Lung microvascular endothelial cell (primary cell): ENCODE results near the gene TMEM154. TPM values are rescaled to one million over a fixed set of nuclear protein-coding genes. Genes with fewer than 3 reads are reported as not detected.

Experiments
- DNase-seq, 2 donors: peaks; one replicate each; pipeline versions ENCODE4 v3.0.0 to v3.0.0-alpha.2; 2010; ENCODE audit warnings: low read depth in 2 of 2
- total RNA-seq: library from RNA; depleted of rRNA; stranded (reverse); fragments of >200 nt; gene quantifications from 2 replicates; pipeline ENCODE4 v1.2.1, GENCODE V29; 2014

The TMEM154 gene
- total RNA-seq, 1 donor from 2014 or later, result 0.20 TPM

DNA sequence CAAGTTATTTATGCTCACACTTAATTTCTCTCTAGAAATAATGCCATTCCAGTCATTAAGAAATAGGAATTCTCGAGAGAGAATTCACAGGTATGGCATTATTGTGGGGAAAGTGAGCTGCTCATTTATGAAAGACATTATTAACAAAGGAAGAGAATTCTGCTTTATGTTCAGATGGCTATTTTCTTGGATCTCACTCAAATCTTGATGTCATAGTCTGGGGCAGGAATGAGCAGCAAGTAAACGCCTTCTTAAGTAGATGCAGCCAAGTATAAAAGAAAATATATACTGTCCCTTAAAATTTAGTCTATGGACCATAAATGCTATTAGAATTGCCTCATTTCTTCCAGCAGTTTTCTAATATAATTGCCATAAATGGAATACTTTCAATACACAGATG is 85.7 kb downstream of the TMEM154 start:
- DNase-seq, result no peak

DNA sequence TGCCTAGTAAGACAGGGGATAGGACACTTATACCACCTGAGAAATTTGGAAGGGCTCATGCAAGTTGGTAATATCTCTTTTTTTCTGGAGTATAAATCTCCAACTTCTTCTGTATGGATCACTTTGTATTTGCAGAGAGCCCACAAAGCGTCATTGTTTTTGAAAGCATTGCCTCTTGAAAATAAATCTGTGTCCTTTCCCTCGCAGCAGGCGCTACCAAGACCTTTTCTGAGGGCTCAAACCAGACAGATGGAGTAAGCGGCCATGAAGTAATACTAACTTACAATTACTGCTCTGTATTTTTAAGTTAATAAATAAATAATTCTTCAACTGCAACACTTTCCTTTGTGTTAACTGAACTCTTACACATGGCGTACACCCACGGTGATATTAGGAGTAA is 87.9 kb downstream of the TMEM154 start:
- no peak for DNase-seq

DNA sequence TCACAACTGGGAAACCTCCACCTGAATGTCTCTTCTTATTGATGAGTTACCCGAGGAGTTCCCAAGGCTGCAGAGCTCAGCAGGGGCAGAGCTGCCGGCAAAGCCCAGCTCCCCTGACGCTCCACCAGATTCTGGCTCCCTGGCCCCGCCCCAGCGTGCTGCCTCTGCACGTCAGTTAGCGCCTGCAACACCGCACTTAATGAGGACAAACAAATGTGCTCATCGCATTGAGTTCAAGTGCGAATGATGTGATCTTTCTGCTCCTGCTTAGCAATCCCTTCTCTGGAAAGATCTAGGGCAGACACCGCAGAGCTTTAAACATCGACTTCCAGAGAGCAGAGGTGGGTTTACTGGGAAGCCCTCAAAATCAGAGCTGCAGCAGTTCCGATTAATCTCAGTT is 88.4 kb downstream of the TMEM154 start:
- peak; percentile 17 to 39 for DNase-seq

DNA sequence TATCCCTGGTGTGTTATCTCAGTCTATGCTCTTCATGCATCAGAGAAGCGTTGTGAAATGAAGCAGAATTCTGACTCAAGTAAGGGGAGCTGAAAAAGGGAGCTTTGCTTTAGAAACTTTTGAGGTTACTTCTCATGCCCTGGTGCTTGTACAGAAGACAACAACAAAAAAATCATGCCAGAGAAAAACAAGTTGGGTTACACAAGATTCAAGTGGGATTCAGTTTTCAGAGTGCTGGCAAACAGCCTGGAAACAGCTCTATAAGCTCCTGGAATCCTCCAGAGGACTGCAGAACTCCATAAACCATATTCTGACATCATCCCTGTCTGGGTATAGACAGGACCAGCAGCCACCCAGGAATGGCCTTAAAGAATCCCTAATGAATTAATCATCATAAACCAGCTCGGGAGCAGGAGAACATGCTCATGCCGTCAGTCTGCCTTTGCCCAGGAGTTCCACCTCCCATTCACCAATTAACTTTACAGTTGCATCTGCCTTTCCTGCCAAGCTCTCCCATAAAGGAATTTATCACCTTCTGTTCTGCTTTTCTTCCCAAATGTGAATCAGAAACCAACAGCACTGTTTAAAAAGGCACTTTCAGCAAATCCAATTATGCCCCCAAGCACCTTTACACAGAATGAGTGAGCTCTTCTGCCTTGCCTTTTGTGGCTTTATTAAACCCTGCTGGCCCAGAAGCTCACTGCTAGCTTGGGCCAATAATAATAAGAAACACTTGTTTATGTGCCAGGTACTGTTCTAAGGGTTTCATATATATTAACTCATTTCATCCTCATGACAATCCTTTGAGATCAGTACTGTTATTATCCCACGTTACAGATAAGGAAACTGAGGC is 89.4 kb downstream of the TMEM154 start:
- peak in 1 of 2 donors; percentile 3 for DNase-seq

DNA sequence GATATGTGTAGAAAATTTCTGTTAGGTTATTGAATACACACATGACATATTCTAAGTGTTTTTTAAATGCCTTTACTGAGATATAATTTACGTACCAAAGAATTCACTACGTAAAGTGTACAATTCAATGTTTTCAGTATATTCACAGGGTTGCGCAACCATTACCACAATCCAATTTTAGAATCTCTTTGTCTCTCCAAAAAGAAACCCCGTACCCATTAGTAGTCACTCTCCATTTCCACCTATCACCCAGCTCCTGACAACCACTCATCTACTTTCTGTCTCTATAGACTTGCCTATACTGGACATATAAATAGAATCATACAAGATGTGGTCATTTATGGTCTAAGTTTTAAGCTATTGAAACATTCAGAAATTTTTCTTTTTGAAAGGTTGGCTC is 90.9 kb downstream of the TMEM154 start:
- no peak for DNase-seq

DNA sequence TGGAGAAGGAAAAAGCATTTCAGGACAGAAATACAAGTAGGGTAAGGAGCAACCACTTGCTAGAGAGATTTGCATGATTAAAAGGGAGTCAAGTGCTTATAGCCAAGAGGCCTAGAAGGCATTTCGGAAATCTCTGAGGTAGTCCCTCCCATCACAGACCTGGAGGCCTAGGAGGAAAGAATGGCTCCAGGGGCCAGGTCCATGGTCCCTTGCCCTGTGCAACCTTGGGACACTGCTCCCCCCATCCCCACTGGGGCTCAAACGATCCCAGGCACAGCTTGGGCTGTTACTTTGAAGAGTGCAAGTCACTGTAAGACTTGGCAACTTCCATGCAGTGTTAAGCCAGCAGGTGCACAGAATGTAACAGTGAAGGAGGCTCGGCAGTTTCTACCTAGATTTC is 92.7 kb downstream of the TMEM154 start:
- DNase-seq, result no peak

DNA sequence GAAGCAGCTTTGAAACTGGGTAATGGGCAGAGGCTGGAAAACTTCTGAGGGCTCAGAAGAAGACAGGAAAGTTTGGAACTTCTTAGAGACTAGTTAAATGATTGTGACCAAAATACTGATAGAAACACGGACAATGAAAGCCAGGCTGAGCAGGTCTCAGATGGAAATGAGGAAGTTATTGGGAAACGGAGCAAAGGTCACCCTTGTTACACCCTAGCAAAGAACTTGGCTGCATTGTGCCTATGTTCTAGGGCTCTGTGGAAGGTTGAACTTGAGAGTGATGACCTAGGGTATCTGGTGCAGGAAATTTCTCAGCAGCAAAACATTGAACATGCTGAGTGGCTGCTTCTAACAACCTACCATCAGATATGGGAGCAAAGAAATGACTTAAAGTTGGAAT is 93.1 kb downstream of the TMEM154 start:
- no peak for DNase-seq

DNA sequence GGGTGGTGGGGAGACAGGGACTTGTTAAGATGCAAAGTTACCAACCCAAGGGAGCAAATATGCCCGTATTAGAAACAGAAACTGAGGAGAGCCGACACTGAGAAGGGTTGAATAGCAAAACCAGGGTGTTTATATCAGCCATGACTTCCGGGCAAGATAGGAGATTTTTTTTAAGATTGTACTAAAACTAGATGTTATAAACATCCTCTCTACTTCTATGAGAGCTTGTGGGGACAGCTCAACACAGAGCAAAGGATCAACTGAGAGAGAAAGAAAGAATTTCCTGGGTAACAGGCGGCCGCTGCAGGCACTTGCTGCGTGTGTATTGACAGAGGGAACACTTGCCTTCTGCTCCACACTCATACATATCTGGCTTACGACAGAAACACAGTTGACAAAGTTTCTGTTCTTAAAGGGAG is 94.8 kb downstream of the TMEM154 start:
- peak in 1 of 2 donors; percentile 14 for DNase-seq

DNA sequence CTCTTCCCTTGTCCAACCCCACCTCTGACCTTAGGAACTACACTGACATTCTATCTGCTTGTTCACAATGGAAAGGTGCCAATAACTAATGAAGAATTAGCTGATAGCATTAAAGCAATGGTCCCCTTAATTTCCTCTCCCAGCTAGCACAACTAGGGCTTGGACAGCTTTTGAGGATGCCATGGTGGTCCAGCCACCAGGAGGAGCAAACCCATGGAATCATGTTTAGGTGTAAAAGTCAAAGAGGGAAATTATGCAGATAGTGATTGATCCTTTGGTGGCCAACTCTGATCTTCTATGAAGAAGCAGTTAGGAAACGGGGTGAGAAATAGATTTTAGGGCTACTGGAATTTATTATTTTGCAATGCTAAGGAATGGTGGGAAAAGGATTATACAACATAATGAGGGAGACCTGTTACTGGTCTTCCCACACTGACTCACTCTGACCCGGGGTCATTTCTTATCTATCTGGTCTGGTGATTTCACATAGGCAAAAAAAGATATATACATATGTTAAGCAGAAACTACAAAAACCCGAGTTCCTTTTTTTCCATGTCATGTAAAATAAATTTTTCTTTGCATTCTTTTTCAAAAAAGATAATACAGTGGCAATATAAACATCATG is 98.1 kb downstream of the TMEM154 start:
- DNase-seq, result no peak

DNA sequence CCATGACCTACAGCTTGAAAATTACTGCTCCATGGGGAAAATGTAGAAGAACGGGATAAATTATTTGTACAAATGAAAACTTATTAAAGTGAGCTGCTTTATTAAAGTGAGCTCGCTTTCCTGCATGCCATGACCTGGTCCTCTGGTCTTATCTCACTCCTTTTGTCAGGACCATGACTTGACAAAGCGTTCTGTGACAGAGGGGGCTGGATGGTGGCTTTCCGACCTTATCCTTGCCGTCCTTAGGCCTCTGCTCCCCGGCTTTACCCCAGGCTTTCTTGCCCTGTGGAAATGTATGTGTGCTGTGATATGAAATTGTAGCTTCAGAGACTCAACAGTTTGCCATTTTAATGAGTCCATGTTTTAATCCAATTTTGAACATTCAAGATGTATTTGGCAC is 99.9 kb downstream of the TMEM154 start:
- DNase-seq, result no peak

DNA sequence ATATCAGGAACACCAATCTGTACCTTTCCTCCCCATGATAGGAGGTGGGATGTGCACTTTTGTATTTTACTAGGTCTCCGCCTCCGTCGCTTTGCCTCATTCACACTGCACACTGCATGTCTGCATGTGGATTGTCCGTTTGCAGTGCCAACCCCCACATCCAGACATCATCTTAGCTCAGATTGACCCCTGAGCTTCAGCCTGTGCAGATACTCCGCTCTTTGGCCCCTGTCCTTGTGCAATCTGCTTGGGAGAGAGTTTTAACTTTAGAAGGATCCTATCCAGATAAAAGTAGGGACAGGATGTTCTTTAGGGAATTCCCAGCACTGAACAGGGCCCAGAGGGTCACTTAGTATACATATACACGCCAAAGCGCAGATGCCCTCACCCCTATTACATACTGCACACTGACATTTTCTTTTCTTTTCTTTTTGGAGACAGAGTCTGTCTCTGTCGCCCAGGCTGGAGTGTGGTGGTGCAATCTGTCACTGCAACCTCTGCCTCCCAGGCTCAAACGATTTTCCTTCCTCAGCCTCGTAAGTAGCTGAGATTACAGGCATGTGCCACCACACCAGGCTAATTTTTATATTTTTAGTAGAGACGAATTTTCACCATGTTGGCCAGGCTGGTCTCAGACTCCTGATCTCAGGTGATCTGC is 100.6 kb downstream of the TMEM154 start:
- no peak for DNase-seq

DNA sequence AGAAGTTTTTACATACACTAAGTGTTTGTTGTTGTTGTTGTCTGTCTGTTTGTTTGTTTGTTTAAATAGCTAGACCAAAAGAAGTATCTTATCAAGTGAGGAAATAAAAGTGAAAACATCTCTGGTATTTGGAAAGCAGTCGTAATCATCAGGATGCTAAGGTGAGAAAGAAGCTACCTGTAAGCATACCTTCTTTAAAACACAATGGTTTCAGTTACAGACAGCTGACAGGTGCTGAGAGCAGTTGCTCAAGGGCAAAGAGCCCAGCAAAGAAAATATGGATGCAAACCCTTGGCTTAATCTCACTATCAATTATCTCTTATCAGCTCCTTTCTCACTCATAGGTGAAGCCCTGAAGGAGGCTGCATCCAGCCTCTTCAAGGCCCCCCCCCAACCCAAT is 101.1 kb downstream of the TMEM154 start:
- DNase-seq, result no peak

DNA sequence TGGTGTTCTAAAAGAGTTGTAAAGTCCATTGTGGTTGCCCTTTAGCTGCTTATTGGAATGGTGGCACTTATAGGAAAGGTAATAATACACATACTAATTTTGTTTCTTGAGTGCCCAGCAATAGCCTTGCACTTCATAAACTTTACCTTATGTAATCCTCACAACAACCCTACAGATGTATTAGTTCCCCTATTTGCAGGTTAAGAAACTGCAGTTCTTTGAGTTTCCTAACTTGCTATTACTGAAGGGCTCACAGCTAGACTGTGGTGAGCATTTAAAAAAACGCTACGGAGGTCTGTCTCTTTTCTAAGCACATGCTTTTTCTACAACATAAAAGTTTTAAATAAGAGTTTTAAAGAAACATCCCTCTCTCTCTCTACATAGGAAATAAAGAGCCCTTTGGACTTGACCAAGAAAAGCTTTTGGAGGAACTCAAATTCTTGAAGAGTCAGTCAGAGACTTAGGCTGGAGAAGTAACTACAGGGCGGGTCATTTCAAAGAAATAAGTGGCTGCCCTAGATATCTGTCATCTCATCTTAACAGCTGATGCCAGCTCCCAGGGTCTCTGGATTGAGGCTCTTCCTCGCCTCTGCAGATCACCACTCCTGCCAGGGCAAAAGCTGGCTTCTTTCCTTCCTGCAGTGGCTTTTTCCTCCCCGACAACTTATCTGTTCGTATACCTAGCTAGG is 101.9 kb downstream of the TMEM154 start:
- no peak for DNase-seq

DNA sequence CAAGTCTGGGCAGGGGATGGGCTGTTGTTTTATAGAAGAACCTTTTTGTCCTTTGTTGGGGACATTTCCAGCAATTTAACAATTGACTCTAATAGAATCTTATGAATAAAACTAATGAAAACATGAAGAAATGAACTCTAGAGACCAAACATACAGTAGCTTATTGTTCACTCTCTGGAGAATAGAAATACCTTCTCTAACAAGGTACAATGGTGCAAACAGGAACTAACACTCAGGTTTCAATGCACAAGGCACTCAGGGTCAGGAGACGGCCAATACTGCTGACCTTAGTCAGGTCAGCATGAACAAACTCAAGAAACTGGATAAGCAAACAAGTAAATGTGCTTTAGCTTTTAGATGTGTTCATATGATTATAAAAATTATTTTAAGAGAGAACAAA is 104.3 kb downstream of the TMEM154 start:
- no peak for DNase-seq

DNA sequence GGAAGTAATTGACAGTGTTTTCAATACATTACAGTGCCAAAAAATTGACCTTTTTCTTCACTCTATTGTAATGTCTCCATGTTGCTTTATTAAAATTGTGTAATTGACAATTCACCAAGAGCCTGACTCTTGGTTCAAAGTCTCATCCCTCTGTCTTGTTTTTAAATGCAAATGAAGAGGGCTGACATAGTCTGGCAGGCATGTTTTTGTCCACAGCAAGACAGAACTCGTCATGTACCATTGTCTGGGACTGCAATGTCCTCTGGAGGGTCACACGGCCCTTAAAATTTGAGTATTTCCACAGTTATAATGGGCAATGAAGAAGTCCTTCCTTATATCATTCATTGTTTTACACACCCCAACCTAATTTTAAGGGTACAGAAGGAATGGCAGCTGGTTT is 105.9 kb downstream of the TMEM154 start:
- no peak for DNase-seq

DNA sequence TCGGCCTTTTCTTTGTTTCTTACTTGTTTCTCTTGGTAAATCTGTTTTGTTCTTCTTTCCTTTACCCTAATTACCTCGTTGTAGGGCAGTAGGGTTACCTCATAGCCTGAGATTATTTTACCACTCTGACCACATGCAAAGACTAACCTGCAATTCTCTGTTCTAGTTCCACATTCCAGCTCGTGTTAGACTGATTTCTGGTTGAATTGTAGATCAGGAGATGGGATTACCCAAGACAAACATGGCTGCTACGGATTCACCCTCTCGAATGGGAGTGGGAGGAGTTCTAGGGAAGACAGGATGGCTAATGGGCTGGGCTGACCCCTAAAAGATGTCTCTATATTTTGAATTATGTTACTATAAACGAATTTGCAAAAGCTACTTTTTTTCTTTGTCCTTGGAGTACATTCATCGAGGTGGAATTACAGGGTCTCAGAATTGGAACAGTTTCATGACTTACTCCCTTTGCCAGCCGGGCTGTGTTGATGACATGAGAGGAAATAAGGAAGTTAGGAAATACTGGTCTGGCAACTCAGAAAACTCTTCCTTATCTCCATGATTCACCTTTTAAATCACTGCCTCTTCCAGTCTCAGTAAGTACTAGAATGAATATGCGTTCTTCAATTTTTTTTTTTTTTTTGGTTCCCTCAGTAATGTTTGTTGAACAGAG is 107.2 kb downstream of the TMEM154 start:
- DNase-seq, result peak; percentile 8 to 32

DNA sequence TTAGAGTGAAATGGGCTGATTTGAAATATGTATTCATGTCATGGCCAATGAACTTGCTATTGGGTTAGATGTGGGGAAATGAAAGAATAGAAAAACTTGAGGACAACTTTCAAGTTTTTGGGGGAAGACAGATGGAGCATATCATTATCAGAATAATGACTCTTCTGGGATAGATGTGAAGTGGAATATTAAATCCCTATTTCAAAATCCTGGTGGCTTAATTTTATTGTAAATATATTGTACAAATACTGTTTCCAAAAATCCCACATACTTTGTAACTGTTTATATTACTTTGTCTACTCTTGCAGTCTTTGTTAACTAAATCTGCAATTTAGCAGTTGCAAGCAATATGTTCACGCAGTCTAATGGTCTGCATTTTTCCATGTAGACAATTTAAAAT is 108.0 kb downstream of the TMEM154 start:
- DNase-seq, result no peak

DNA sequence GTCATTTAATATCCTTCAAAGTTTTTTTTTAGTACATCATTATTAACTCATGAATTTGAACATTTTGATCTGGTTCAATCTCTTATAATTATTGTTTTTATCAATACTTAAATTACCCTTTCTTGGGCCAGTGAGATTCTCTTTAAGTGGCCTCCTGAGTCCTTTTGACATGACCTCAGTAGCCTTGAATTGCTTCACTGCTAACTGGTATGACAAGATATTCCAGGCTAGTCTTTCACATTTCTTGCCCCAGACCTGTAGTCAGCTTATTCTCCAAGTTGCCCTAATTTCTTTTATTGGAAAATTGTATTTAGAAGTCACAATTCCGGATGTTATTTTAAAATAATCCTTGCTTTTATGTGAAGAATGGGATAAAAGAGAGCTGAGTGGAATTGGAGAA is 108.5 kb downstream of the TMEM154 start:
- no peak for DNase-seq
